Stimulated activated CD8-positive, alpha-beta memory T cell treated with anti-CD3 and anti-CD28 coated beads, Interleukin-4, amount 100 ng/mL, for 24 hours (primary cell): ENCODE data around the gene PLAGL1.
"Not testable (repeated sequence)": the region's sequence is repeated elsewhere in the genome, so short reads cannot be mapped to it uniquely, and the experiment has no call there.

Experiments used
- DNase-seq: peaks from one replicate; pipeline ENCODE4 v3.0.0-alpha.2; 2020; ENCODE audit warnings: low read depth

The PLAGL1 gene

DNA sequence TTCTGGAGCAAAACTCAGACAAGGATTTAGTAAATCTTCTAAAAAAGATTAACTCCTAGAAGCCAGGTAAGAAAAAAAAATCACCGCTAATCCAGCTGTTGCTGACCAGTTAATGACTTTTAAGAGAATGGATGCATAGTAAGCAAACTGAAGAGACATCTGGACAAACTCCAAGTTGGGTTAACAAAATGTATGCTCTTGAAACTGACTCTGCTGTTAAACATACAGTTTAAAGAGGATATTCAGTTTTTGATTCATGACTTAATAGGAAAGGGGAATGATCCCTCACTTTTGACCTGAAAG lies 70.4 kb downstream of the PLAGL1 start:
- no peak for DNase-seq

GRCh38 chr6:143936778-143937667 lies 71.0 kb downstream of the PLAGL1 start:
- no peak for DNase-seq

GRCh38 chr6:143936347-143936746 lies 71.7 kb downstream of the PLAGL1 start:
- DNase-seq = no peak

DNA sequence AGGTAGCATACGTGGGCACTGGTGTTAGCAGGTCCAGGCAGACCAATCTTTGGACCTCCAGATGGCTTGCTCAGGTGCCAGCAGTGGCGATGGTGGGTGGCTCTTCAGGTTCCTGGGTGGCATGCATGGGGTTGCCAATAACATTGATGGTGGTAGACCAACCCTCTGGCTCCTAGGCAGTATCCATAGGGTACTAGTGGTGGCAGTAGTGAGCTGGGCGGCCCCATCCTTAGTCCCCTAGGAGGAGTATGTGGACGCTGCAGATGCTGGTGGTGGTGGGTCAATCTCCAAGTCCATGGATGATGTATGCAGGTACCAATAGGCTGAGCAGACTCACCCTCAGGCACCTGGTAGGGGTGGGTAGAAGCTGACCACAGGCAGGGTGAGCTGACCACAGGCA lies 73.2 kb downstream of the PLAGL1 start:
- DNase-seq = no peak

DNA sequence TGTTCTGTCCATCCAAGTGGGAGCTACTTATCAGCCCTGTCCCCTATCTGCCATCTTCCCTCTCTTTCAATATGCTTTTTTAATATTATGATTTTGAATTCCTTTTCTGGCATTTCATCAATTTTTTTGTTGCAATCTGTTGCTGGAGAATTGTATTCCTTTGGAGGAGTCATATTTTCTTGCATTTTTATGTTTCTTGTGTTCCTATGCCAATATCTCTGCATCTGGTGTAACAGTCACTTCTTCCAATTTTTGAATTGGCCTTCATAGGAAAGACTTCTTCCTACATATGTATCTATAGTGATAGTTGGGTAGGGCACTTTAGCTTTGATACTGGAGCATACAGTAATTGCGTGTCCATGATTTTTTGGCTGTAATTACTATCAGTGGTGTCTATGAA lies 73.7 kb downstream of the PLAGL1 start:
- no peak for DNase-seq

- no peak for DNase-seq
These were observed 78.1 kb downstream of the PLAGL1 start for GRCh38 chr6:143929975-143930374.

DNA sequence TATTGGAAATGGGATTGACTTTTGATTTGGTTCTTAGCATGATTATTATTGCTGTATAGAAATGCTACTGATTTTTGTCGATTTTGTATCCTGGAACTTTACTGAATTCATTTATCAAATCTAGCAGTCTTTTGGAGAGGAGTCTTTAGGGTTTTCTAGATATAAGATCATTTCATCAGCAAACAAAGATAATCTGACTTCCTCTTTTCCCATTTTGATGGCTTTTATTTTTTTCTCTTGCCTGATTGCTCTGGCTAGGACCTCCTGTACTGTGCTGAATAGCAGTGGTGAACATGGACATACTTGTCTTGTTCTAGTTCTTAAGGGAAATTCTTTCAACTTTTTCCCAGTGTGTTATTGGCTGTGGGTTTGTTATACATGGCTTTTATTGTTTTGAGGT lies 79.2 kb downstream of the PLAGL1 start:
- DNase-seq = no peak

DNA sequence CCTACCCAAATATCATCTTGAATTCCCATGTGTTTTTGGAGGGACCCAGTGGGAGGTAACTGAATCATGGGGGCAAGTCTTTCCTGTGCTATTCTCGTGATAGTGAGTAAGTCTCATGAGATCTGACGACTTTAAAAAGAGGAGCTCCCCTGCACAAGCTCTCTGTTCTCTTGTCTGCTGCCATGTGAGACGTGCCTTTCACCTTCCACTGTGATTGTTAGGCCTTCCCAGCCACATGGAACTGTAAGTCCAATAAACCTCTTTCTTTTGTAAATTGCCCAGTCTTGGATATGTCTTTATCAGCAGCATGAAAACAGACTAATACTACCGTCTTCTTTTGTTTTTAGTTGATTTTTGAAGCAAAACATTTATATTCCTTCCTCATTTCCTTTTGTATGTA lies 91.0 kb downstream of the PLAGL1 start:
- not testable (repeated sequence) for DNase-seq

GRCh38 chr6:143912671-143913070 lies 95.4 kb downstream of the PLAGL1 start:
- no peak for DNase-seq

GRCh38 chr6:143911028-143911427 lies 97.0 kb downstream of the PLAGL1 start:
- no peak for DNase-seq

- no peak for DNase-seq
These were observed 105.2 kb downstream of the PLAGL1 start for GRCh38 chr6:143902827-143903226.

DNA sequence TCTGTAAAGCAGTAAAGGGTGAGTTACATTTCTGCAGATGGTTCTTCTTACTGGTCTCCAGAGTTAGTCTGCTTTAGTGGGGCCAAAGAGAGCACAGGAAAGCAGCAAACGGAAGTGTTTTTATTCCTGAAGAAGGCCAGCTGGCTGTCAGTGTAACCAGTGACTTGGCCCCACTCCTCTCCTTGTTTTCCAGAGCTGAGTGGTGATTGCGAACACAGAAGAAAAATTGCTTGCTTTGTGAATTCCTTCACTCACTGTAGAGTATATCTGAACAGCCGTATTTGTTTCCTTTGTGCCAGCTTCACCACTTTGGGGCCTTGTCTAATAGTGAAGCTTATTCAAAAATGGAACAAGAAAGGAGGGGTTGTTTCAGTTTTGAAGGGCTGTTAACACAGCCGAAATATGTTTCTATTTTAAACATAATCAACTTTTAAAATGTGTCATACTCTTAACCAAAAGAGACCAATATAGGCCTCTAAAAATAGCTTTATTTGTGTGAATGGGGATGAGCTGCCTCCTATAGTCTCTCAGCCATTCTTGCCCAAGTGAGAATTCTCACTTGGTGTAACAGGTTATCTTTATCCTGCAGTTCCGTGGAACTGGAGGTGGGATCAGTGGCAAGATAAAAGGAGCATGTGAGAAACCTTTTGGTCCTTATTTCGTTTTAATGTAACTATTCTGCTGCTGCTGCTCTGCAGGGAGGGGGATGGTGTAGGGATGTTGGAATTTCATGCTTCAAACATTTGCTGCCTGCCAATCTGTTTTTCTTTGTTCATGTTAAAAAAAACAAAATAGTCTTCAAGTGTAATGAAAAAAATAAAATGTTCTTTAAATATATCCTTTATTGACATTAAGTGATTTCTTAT lies 105.9 kb downstream of the PLAGL1 start:
- no peak for DNase-seq

GRCh38 chr6:143900358-143900757 lies 107.7 kb downstream of the PLAGL1 start:
- DNase-seq = no peak

DNA sequence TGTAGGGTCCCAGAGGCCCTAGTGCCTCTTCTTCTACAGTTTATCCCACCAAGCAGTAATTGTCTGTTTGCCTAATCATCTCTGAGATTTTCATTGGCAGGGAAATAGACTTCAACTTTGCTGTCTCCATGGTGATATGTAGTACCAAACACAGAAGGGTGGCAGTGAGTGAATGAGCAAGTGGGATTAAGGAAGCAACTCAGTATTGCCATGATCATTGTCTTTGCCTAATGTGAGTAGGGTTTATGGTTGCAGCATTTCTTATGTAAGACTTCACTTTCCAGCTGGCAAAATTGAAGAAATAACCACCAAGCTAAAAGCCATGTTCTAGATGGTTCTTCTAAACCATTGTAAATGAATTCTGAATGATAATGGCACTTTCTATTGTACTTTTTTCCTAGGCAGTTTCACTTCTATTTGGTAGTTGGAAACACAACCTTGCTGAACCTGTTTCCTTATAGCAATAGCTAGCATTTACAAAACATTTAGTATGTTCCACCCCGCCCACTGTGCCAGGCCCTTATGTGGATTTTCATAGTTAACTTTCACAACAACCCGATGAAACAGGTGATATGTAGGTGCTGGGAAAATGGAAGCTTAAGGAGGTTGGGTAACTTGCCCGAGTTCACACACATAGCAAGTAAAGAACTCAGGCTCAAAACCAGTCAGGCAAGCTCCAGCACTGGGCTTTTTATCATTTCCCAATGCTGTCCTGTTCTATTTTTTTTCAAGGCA lies 111.8 kb downstream of the PLAGL1 start:
- no peak for DNase-seq

GRCh38 chr6:143894655-143895054 lies 113.4 kb downstream of the PLAGL1 start:
- no peak for DNase-seq
